Measurements from ENCODE around the gene TEX12.

DNA sequence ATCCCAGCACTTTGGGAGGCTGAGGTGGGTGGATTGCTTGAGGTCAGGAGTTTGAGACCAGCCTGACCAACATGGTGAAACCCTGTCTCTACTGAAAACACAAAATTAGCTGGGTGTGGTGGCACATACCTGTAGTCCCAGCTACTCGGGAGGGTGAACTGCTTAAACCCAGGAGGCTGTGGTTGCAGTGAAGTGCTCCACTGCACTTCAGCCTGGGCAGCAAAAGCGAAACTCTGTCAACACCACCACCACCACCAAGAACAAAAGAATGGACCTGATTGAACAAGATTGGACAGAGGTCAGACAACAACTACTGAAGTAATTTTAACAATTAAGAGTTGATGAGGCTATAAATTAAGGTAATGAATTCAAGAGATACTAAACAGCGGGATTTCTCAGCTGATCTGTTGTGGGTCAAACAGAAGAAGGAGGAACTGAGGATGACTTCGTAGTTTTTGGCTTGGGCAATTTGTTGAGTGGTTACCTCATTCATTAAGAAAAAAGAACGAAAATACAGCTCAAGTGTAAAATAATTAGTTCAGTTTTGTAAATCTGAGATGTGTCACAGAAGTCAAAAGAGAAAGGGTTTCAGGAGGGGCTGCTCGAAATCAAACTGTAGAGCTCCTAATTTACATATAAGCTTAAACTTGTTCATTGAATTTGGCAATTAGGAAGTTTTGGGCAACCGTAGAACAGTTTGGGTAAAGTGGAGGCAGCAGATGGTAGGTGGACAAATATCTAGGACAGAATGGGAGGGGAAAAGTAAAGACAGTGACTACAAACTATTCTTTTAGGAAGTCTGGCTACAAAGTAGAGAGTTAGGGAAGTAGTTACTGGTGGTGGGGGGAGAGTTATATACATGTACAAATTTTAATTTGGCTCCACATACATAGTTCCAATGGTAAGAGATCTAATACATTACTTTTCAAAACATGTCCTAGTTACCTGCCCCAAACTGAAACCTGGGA lies 7.8 kb upstream of the TEX12 start:
- TF ChIP-seq, protein P1, sequence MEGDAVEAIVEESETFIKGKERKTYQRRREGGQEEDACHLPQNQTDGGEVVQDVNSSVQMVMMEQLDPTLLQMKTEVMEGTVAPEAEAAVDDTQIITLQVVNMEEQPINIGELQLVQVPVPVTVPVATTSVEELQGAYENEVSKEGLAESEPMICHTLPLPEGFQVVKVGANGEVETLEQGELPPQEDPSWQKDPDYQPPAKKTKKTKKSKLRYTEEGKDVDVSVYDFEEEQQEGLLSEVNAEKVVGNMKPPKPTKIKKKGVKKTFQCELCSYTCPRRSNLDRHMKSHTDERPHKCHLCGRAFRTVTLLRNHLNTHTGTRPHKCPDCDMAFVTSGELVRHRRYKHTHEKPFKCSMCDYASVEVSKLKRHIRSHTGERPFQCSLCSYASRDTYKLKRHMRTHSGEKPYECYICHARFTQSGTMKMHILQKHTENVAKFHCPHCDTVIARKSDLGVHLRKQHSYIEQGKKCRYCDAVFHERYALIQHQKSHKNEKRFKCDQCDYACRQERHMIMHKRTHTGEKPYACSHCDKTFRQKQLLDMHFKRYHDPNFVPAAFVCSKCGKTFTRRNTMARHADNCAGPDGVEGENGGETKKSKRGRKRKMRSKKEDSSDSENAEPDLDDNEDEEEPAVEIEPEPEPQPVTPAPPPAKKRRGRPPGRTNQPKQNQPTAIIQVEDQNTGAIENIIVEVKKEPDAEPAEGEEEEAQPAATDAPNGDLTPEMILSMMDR (IDR thresholded peaks at IDR 0.05) = no peak
- TF ChIP-seq POLR2A (IDR thresholded peaks at IDR 0.05) = no peak

Measured in Peyer's patch (tissue), 4 donors.